Endothelial cell of umbilical vein (primary cell): Measurements from ENCODE around the gene OXER1. TPM values are rescaled to one million over a fixed set of nuclear protein-coding genes. Genes with fewer than 3 reads are reported as not detected.

ENCODE experiments used
- BruUV-seq: library from RNA; stranded (reverse); fragments of 400-500 nt; replicated peaks from 2 replicates; lab custom pipeline; 2021; lab: Mats Ljungman, UMichigan
- CTCF ChIA-PET: fragments of 300-600, 350-600 bp; sonication (Branson Sonifier 250); formaldehyde crosslinking; loops from one replicate; lab custom pipeline; 2021; ENCODE audit warnings: antibody characterized with exemption, inconsistent platforms; lab: Charles Lee
- POLR2A ChIA-PET: fragments of 300-600, 350-600 bp; sonication (Branson Sonifier 250); formaldehyde crosslinking; loops from one replicate; lab custom pipeline; 2021; ENCODE audit warnings: antibody characterized with exemption, inconsistent platforms; lab: Charles Lee
- DNase-seq: peaks from one replicate; pipeline ENCODE4 v3.0.0-alpha.2; 2011; ENCODE audit warnings: low read depth, low spot score
- FAIRE-seq: peaks from 2 replicates; lab custom pipeline; 2011; peaks lifted over from hg19 to GRCh38; lab: Jason Lieb, UNC
- H2AFZ ChIP-seq: 2 replicates; pipeline ENCODE4 v1.6.0; 2012; ENCODE audit warnings: low read depth, low read length, control low read depth, inconsistent platforms
- H3K27ac ChIP-seq: 2 replicates; pipeline ENCODE4 v1.5.1; 2011; ENCODE audit warnings: low read depth, mild to moderate bottlenecking, control low read depth, low read length, moderate library complexity; ENCODE audit not compliant: insufficient read depth
- H3K27me3 ChIP-seq, 2 experiments: 2 replicates each; pipeline versions ENCODE4 v1.6.0 to v1.6.1; 2011; ENCODE audit warnings: low read length in 2 of 2, mixed read lengths in 1 of 2; ENCODE audit not compliant: control insufficient read depth in 2 of 2, insufficient read depth in 2 of 2
- H3K36me3 ChIP-seq, 2 experiments: 2 replicates in 1 of 2; 3 replicates in 1 of 2; pipeline ENCODE4 v1.5.1; 2011; ENCODE audit warnings: low read length in 2 of 2, mild to moderate bottlenecking in 1 of 2, moderate library complexity in 1 of 2; ENCODE audit not compliant: control insufficient read depth in 2 of 2, insufficient read depth in 2 of 2; ENCODE audit errors: extremely low read depth in 1 of 2
- H3K4me1 ChIP-seq: 3 replicates; pipeline ENCODE4 v1.5.1; 2011; ENCODE audit warnings: mild to moderate bottlenecking, low read length; ENCODE audit not compliant: control insufficient read depth, insufficient read depth; ENCODE audit errors: extremely low read depth
- H3K4me2 ChIP-seq: 2 replicates; pipeline ENCODE4 v1.6.1; 2011; ENCODE audit warnings: low read length, control low read depth, mixed read lengths; ENCODE audit not compliant: insufficient read depth
- H3K4me3 ChIP-seq, 3 experiments: fragments of 200-600 bp in 1 of 3; sonication (generic), shearing (Covaris generic) in 1 of 3; replicated peaks in 1 of 3; 2 replicates each; pipeline ENCODE4 v1.5.1; 2011 to 2016; ENCODE audit warnings: control low read depth in 3 of 3, low read length in 3 of 3, mild to moderate bottlenecking in 2 of 3, inconsistent platforms in 1 of 3, low read depth in 1 of 3, moderate library complexity in 1 of 3; ENCODE audit not compliant: insufficient read depth in 1 of 3
- H3K79me2 ChIP-seq: 2 replicates; pipeline ENCODE4 v1.6.0; 2012; ENCODE audit warnings: low read length, inconsistent platforms; ENCODE audit not compliant: control insufficient read depth, insufficient read depth
- H3K9ac ChIP-seq: replicated peaks from 2 replicates; pipeline ENCODE3; 2011; ENCODE audit warnings: low read length, control low read depth; ENCODE audit not compliant: insufficient read depth; ENCODE audit errors: extremely low read depth
- H3K9me1 ChIP-seq: replicated peaks from 3 replicates; pipeline ENCODE4 v1.6.0; 2011; ENCODE audit warnings: mild to moderate bottlenecking, low read length; ENCODE audit not compliant: control insufficient read depth, insufficient read depth; ENCODE audit errors: extremely low read depth
- H3K9me3 ChIP-seq: replicated peaks from 2 replicates; pipeline ENCODE4 v1.5.1; 2012; ENCODE audit warnings: low read length, inconsistent platforms; ENCODE audit not compliant: control insufficient read depth, insufficient read depth
- H4K20me1 ChIP-seq: replicated peaks from 2 replicates; pipeline ENCODE3; 2011; ENCODE audit warnings: mild to moderate bottlenecking, low read length; ENCODE audit not compliant: control insufficient read depth, insufficient read depth; ENCODE audit errors: extremely low read depth
- EZH2 ChIP-seq: IDR thresholded peaks from 2 replicates; pipeline ENCODE4 v1.6.1; 2012; ENCODE audit warnings: borderline replicate concordance, low read depth, mild to moderate bottlenecking, moderate library complexity, low read length, inconsistent platforms; ENCODE audit not compliant: severe bottlenecking
- FOS ChIP-seq: IDR thresholded peaks from 2 replicates; pipeline ENCODE4 v1.6.1; 2011; ENCODE audit warnings: mild to moderate bottlenecking, low read length, moderate library complexity, borderline replicate concordance; ENCODE audit not compliant: insufficient read depth
- GATA2 ChIP-seq: IDR thresholded peaks from 2 replicates; pipeline ENCODE4 v1.7.0; 2011; ENCODE audit warnings: low read depth, mild to moderate bottlenecking, moderate library complexity, mixed read lengths, low read length; ENCODE audit not compliant: insufficient read length, insufficient read depth
- JUN ChIP-seq: IDR thresholded peaks from 2 replicates; pipeline ENCODE4 v1.6.1; 2011; ENCODE audit warnings: borderline replicate concordance, low read depth; ENCODE audit not compliant: insufficient read length, insufficient read depth
- MYC ChIP-seq: IDR thresholded peaks from one replicate; pipeline ENCODE4 v1.6.1; 2011; ENCODE audit warnings: mild to moderate bottlenecking, low read depth, low read length
- POLR2A ChIP-seq: IDR thresholded peaks from 2 replicates; pipeline ENCODE4 v1.6.1; 2012; ENCODE audit warnings: low read depth, mild to moderate bottlenecking, control low read depth, low read length
- POLR2AphosphoS5 ChIP-seq: IDR thresholded peaks from 2 replicates; pipeline ENCODE4 v1.6.1; 2012; ENCODE audit warnings: low read depth, mild to moderate bottlenecking, control low read depth, low read length, moderate library complexity; ENCODE audit not compliant: insufficient read depth
- dilution Hi-C: fragments of 300-500 bp; cut with MboI; formaldehyde crosslinking; loops from one replicate; pipeline ENCODE4 v1.15.0; 2019; ENCODE audit warnings: low sequenced_read_pairs; ENCODE audit not compliant: extremely low pct_ligation_motif_present
- intact Hi-C: fragments of 100-400 bp; cut with micrococcal nuclease; formaldehyde crosslinking; loops from one replicate; pipeline ENCODE4 v1.10.0; 2022
- polyA plus RNA-seq, 4 experiments: library from polyadenylated mRNA; depleted of rRNA in 3 of 4; stranded (reverse) in 3 of 4; unstranded in 1 of 4; fragments of >200 nt; gene quantifications; 2 replicates each; pipeline versions ENCODE4 v1.2.1 to v1.2.3, GENCODE V29; 2011 to 2012; ENCODE audit warnings: missing spikeins in 1 of 4
- total RNA-seq: library from RNA; stranded (reverse); gene quantifications from 2 replicates; pipeline ENCODE4 v1.2.3, GENCODE V29; 2021
- TF ChIP-seq, protein P1 (sequence below): IDR thresholded peaks from 2 replicates; pipeline ENCODE4 v1.6.1; 2011; ENCODE audit not compliant: insufficient read depth, insufficient read length
- TF ChIP-seq, protein P2 (sequence below), 2 donors: IDR thresholded peaks; 1 replicate in 1 of 2; 2 replicates in 1 of 2; pipeline ENCODE4 v1.5.1; 2011; ENCODE audit warnings: low read length in 2 of 2, mild to moderate bottlenecking in 2 of 2, moderate library complexity in 2 of 2, control low read depth in 1 of 2, inconsistent platforms in 1 of 2, low read depth in 1 of 2; ENCODE audit not compliant: insufficient read depth in 1 of 2; ENCODE audit errors: extremely low read depth in 1 of 2

OXER1 gene
- total and polyA plus RNA-seq, 2 donors (not counting 3 experiments of a cell fraction or from before 2014, with no cell fraction given): 0.18 TPM

DNA sequence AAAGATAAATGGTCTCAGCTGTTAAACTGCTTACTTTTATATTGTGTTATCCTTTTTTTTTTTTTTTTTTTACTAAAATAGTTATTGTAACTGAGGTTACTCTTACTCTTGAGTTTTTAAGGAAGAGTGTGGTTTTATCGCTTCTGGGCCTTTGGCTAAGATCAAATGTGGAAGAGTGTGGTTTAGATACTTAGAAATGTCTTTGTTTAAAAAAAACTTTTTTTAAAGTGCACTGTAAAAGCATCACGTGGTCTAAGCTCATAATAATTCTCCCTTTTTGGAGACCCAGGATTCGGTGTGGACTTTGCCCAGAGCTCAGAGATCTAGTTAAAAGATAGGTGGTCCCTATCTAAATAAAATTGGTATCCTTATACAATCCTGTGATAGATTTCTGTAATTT, 11.9 kb upstream of the OXER1 start:
- intact Hi-C loops (no loop called here), dilution Hi-C loops (no loop called here)
- no peak for FAIRE-seq
- no TSS peak for BruUV-seq
- Histone ChIP-seq H3K36me3 (no peaks in the 10 kb centered on the region), H3K4me3 (no peak overlapping the region), H3K9ac (no peak overlapping the region), H3K9me3 (no peaks in the 10 kb centered on the region), H4K20me1 (no peaks in the 10 kb centered on the region), H3K4me2 (no peak overlapping the region), H3K4me1 (no peaks in the 10 kb centered on the region), H3K27ac (no peak overlapping the region), H2AFZ (no peak overlapping the region), H3K79me2 (no peaks in the 10 kb centered on the region), H3K27me3 (no peaks in the 10 kb centered on the region), H3K9me1 (no peaks in the 10 kb centered on the region)
- POLR2A ChIA-PET: interaction anchor here (0.7 kb wide), 1 partner anchor 36 kb away, joined by 13 read pairs; no protein-coding TSS in a partner anchor
- TF ChIP-seq GATA2 (no peak), EZH2 (no peak), POLR2AphosphoS5 (no peak), FOS (no peak)
- CTCF ChIA-PET: no interaction called here
- DNase-seq: no peak

DNA sequence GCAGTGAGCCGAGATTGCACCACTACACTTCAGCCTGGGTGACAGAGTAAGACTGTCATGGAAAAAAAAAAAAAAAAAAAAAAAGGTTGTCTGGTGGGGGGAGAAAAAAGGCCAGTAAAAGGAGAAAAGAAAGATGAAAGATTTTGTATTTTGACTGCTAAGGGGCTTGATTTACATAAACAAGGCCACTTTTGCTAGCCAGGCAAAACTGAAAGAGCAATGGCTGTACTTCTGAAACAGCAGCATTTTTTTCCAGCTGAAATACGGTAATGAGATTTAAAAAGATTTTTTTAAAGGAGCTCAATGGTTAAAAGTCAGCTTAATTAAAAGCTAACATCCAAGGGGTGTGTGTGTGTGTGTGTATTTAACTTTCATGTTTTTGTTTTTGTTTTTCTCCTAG, 11.3 kb upstream of the OXER1 start:
- DNase-seq: no peak
- no peak for FAIRE-seq
- POLR2A ChIA-PET: no interaction called here
- dilution Hi-C loops (no loop called here), intact Hi-C loops (no loop called here)
- Histone ChIP-seq H3K27ac (no peak overlapping the region), H3K9me1 (no peaks in the 10 kb centered on the region), H3K4me3 (no peak overlapping the region), H3K79me2 (no peaks in the 10 kb centered on the region), H3K4me1 (no peaks in the 10 kb centered on the region), H3K9ac (no peak overlapping the region), H4K20me1 (no peaks in the 10 kb centered on the region), H3K36me3 (no peaks in the 10 kb centered on the region), H3K27me3 (no peaks in the 10 kb centered on the region), H3K4me2 (no peak overlapping the region), H3K9me3 (no peaks in the 10 kb centered on the region), H2AFZ (no peak overlapping the region)
- BruUV-seq: no TSS peak
- CTCF ChIA-PET: no interaction called here
- TF ChIP-seq JUN (no peak), FOS (no peak), EZH2 (no peak), MYC (no peak), POLR2AphosphoS5 (no peak), POLR2A (no peak), GATA2 (no peak)
- TF ChIP-seq, protein P1, sequence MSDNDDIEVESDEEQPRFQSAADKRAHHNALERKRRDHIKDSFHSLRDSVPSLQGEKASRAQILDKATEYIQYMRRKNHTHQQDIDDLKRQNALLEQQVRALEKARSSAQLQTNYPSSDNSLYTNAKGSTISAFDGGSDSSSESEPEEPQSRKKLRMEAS: no peak
- TF ChIP-seq, protein P2, sequence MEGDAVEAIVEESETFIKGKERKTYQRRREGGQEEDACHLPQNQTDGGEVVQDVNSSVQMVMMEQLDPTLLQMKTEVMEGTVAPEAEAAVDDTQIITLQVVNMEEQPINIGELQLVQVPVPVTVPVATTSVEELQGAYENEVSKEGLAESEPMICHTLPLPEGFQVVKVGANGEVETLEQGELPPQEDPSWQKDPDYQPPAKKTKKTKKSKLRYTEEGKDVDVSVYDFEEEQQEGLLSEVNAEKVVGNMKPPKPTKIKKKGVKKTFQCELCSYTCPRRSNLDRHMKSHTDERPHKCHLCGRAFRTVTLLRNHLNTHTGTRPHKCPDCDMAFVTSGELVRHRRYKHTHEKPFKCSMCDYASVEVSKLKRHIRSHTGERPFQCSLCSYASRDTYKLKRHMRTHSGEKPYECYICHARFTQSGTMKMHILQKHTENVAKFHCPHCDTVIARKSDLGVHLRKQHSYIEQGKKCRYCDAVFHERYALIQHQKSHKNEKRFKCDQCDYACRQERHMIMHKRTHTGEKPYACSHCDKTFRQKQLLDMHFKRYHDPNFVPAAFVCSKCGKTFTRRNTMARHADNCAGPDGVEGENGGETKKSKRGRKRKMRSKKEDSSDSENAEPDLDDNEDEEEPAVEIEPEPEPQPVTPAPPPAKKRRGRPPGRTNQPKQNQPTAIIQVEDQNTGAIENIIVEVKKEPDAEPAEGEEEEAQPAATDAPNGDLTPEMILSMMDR (IDR thresholded peaks at IDR 0.05; ENCODE audit: extremely low read depth in 1 of 2, insufficient read depth in 1 of 2, low read depth in 1 of 2, low read length in 2 of 2): no peak
